Measurements from ENCODE around the gene DCAF15. TPM values are rescaled to one million over a fixed set of nuclear protein-coding genes. Genes with fewer than 3 reads are reported as not detected.

The DCAF15 gene
- total and polyA plus RNA-seq, 3 donors from 2014 or later: 79.3 to 151 (median 82.6) TPM

DNA sequence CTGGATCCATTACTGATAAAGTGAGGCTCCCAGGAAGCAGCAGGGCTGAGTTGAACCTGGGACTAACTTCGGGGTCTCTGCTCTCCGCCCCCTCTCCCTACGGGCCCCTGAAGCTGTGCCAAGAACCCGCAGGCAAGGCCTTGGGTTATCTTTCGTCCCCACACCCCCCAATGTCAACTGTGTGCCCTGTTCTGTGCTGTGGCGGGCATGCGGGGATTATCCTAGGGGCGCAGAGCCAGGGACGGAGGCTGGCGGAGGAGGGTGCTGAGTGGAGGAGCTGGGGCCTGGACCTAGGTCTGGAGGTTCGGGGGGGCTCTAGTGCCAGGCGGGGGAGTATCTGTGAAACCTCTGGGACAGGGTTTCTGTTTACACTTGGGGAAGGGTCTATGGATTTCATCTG, 27.4 kb downstream of the DCAF15 start:
- Histone ChIP-seq H3K27me3 (no peaks in the 10 kb centered on the region), H3K4me1 (peaks cover 5% of the 10 kb centered on the region), H3K36me3 (ENCODE audit: low read depth, missing control alignments) (no peaks in the 10 kb centered on the region), H3K27ac (no peak overlapping the region), H3K4me3 (no peak overlapping the region), H3K9me3 (no peaks in the 10 kb centered on the region)
- intact Hi-C loops (cut with DNase I; ENCODE audit: low total_unique reads): no loop called here
- no peak for DNase-seq
- WGBS, 2 donors: 72 to 78% methylated on average over 11 to 12 of the region's 12 CpGs
- TF ChIP-seq POLR2A (IDR thresholded peaks at IDR 0.05): no peak
- TF ChIP-seq, protein P1, sequence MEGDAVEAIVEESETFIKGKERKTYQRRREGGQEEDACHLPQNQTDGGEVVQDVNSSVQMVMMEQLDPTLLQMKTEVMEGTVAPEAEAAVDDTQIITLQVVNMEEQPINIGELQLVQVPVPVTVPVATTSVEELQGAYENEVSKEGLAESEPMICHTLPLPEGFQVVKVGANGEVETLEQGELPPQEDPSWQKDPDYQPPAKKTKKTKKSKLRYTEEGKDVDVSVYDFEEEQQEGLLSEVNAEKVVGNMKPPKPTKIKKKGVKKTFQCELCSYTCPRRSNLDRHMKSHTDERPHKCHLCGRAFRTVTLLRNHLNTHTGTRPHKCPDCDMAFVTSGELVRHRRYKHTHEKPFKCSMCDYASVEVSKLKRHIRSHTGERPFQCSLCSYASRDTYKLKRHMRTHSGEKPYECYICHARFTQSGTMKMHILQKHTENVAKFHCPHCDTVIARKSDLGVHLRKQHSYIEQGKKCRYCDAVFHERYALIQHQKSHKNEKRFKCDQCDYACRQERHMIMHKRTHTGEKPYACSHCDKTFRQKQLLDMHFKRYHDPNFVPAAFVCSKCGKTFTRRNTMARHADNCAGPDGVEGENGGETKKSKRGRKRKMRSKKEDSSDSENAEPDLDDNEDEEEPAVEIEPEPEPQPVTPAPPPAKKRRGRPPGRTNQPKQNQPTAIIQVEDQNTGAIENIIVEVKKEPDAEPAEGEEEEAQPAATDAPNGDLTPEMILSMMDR (IDR thresholded peaks at IDR 0.05): no peak

- 89 to 100% methylated on average over 3 to 15 of the region's 15 CpGs for WGBS, 2 donors
- Histone ChIP-seq H3K4me1 (peaks cover 5% of the 10 kb centered on the region), H3K27me3 (no peaks in the 10 kb centered on the region), H3K27ac (no peak overlapping the region), H3K4me3 (no peak overlapping the region), H3K9me3 (no peaks in the 10 kb centered on the region), H3K36me3 (ENCODE audit: low read depth, missing control alignments) (no peaks in the 10 kb centered on the region)
- DNase-seq: no peak
- intact Hi-C loops (cut with DNase I; ENCODE audit: low total_unique reads): no loop called here
- TF ChIP-seq, protein P1 (IDR thresholded peaks at IDR 0.05): no peak
- TF ChIP-seq POLR2A (IDR thresholded peaks at IDR 0.05): no peak
These were observed 28.0 kb downstream of the DCAF15 start for GRCh38 chr19:13980340-13980739.

DNA sequence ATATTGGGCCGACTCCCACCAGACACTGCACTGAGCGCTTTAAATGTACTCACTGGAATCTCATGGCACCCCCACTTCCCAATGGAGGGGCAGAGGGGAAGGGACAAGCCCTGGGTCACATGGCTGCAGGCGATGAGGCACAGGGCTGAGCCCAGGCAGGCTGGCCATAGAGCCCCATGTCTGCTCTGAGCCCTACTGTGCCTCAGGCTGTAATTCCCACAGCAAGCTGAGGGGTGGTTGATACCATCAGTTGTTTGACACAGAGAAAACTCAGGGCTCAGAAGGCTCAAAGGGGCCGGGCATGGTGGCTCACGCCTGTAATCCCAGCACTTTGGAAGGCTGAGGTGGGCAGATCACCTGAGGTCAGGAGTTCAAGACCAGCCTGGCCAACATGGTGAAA, 28.7 kb downstream of the DCAF15 start:
- Histone ChIP-seq H3K27me3 (no peaks in the 10 kb centered on the region), H3K4me1 (peaks cover 7% of the 10 kb centered on the region), H3K27ac (no peak overlapping the region), H3K9me3 (no peaks in the 10 kb centered on the region), H3K4me3 (no peak overlapping the region), H3K36me3 (ENCODE audit: low read depth, missing control alignments) (no peaks in the 10 kb centered on the region)
- WGBS, 2 donors: 91 to 100% methylated on average over 1 to 4 of the region's 5 CpGs
- DNase-seq: no peak
- TF ChIP-seq, protein P1 (IDR thresholded peaks at IDR 0.05): no peak
- TF ChIP-seq POLR2A (IDR thresholded peaks at IDR 0.05): no peak
- intact Hi-C loops (cut with DNase I; ENCODE audit: low total_unique reads): no loop called here

DNA sequence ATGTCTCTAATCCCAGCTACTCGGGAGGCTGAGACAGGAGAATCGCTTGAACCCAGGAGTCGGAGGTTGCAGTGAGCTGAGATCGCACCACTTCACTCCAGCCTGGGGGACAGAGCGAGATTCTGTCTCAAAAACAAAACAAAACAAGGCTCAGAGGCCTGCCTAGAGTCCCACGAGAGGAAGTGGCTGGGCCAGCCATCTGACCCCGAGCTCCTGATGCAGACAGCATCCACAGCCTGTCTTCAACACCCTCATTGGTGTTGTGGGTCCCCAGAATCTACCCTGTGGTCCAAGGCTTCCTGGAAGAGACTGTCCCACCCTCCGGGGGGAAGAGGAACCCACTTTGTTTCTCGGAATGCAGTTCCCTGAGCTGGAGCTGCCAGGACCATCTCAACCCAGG, 29.2 kb downstream of the DCAF15 start:
- Histone ChIP-seq H3K36me3 (ENCODE audit: low read depth, missing control alignments) (no peaks in the 10 kb centered on the region), H3K4me1 (peaks cover 11% of the 10 kb centered on the region), H3K9me3 (no peaks in the 10 kb centered on the region), H3K27me3 (no peaks in the 10 kb centered on the region), H3K27ac (no peak overlapping the region), H3K4me3 (no peak overlapping the region)
- WGBS, 2 donors: 91 to 96% methylated on average over 8 to 9 of the region's 9 CpGs
- intact Hi-C loops (cut with DNase I; ENCODE audit: low total_unique reads): no loop called here
- DNase-seq: no peak
- TF ChIP-seq, protein P1 (IDR thresholded peaks at IDR 0.05): no peak
- no peak for TF ChIP-seq POLR2A (IDR thresholded peaks at IDR 0.05)

DNA sequence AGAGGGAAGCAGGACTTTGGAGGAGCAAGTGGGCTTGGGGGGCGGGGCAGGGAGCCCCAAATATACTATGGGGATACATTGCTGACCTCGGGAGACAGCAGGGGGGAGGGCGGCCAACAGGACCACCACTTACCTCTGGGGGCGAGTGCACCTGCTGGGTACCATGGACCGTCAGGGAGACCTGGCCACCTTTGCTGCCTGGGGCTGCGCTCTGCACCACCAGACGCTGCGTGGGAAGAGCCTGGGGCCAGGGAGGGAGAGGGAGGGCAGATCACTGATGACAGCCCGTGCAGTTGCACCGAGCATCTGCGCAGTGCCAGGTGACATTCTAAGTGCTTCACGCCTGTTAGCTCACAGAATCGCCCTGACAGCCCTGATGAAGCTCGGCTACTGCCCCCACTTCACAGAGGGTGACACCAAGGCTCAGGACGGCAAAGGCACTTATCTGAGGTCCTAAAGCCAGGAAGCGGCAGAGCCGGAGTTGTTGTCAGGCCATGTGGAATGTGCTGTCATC, 29.7 kb downstream of the DCAF15 start:
- H3K4me1 ChIP-seq: peaks cover 17% of the 10 kb centered on the region
- intact Hi-C loops (cut with DNase I; ENCODE audit: low total_unique reads): no loop called here
- no peaks in the 10 kb centered on the region for H3K27me3 ChIP-seq
- no peaks in the 10 kb centered on the region for H3K9me3 ChIP-seq
- no peak overlapping the region for H3K4me3 ChIP-seq
- TF ChIP-seq POLR2A (IDR thresholded peaks at IDR 0.05): no peak
- TF ChIP-seq, protein P1 (IDR thresholded peaks at IDR 0.05): no peak
- DNase-seq: no peak
- WGBS, 2 donors: 93 to 100% methylated on average over 13 to 17 of the region's 17 CpGs
- no peaks in the 10 kb centered on the region for H3K36me3 ChIP-seq (ENCODE audit: low read depth, missing control alignments)
- no peak overlapping the region for H3K27ac ChIP-seq
